ENCODE results near the gene KRTAP10-10.
"Not testable (repeated sequence)": the region's sequence is repeated elsewhere in the genome, so short reads cannot be mapped to it uniquely, and the experiment has no call there.

The KRTAP10-10 gene

GRCh38 chr21:44601596-44602462, 35.3 kb upstream of the KRTAP10-10 start:
- no peak overlapping the region for H3K4me3 ChIP-seq (ENCODE audit: low read length)
- no peak for DNase-seq (ENCODE audit: low read depth)
- TF ChIP-seq, protein P1, sequence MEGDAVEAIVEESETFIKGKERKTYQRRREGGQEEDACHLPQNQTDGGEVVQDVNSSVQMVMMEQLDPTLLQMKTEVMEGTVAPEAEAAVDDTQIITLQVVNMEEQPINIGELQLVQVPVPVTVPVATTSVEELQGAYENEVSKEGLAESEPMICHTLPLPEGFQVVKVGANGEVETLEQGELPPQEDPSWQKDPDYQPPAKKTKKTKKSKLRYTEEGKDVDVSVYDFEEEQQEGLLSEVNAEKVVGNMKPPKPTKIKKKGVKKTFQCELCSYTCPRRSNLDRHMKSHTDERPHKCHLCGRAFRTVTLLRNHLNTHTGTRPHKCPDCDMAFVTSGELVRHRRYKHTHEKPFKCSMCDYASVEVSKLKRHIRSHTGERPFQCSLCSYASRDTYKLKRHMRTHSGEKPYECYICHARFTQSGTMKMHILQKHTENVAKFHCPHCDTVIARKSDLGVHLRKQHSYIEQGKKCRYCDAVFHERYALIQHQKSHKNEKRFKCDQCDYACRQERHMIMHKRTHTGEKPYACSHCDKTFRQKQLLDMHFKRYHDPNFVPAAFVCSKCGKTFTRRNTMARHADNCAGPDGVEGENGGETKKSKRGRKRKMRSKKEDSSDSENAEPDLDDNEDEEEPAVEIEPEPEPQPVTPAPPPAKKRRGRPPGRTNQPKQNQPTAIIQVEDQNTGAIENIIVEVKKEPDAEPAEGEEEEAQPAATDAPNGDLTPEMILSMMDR (IDR thresholded peaks at IDR 0.05; ENCODE audit: insufficient read depth, low read depth, low read length, missing control alignments), result no peak

GRCh38 chr21:44602463-44602850, 34.7 kb upstream of the KRTAP10-10 start:
- no peak overlapping the region for H3K4me3 ChIP-seq (ENCODE audit: low read length)
- no peak for DNase-seq (ENCODE audit: low read depth)
- TF ChIP-seq, protein P1 (IDR thresholded peaks at IDR 0.05; ENCODE audit: insufficient read depth, low read depth, low read length, missing control alignments), result no peak

DNA sequence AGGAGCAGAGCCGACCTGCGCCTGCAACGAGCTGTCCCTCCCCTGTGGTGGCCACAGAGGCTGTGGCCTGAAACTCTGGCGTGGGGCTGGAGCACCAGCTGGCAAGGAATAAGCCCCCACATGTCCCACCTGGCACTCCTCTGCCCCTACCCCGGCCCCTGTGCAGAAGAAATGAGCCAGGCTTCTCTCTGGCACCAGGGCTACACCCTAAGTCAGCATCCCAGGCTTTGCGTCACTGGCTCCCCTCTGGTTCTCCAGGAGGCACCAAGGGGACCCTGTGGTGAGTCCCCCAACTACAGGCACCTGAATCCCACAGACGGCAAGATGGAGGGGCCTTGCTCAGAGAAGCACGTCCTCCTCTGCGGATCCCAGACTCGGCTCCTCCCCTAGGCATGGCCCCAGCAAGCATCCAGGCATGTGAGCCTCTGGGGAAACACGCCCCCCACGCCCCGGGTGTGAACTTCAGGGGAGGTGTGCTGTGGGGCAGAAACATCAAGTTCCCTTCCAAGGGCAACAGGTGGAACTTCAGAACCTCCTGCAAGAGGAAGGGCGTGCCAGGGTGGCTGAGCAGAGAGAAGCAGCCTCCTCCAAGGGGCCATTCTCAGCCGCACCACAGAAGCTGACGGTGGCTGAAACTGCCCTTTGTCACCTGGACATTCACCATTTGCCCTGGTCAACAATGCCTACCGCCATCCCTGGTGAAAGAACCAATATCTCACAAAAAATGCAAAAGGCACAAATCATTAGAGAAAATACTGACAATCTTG, 33.9 kb upstream of the KRTAP10-10 start:
- TF ChIP-seq, protein P1 (IDR thresholded peaks at IDR 0.05; ENCODE audit: insufficient read depth, low read depth, low read length, missing control alignments), result no peak

GRCh38 chr21:44603911-44604310, 33.2 kb upstream of the KRTAP10-10 start:
- TF ChIP-seq, protein P1 (IDR thresholded peaks at IDR 0.05; ENCODE audit: insufficient read depth, low read depth, low read length, missing control alignments), result no peak
- DNase-seq (ENCODE audit: low read depth), result no peak
- no peak overlapping the region for H3K4me3 ChIP-seq (ENCODE audit: low read length)

More for the DNA sequence above, 33.9 kb upstream of the KRTAP10-10 start:
- no peak overlapping the region for H3K4me3 ChIP-seq (ENCODE audit: low read length)
- DNase-seq (ENCODE audit: low read depth), result no peak

DNA sequence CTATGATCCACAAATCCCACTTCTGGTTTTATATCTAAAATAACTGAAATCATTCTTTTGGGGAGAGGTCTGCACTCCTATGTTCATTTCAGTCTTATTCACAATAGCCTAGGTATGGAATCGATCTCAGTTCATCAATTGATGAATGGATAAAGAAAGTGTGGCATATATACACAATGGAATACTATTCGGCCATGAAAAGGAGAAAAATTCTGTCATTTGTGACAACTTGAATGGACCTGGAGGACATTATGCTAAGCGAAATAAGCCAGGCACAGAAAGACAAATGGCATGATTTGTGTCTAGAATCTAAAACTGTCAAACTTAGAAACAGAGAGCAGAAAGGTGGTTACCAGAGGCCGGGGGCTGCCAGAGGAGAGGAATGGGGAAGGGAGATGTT, 30.7 kb upstream of the KRTAP10-10 start:
- TF ChIP-seq, protein P1 (IDR thresholded peaks at IDR 0.05; ENCODE audit: insufficient read depth, low read depth, low read length, missing control alignments), result no peak
- DNase-seq (ENCODE audit: low read depth), result no peak

DNA sequence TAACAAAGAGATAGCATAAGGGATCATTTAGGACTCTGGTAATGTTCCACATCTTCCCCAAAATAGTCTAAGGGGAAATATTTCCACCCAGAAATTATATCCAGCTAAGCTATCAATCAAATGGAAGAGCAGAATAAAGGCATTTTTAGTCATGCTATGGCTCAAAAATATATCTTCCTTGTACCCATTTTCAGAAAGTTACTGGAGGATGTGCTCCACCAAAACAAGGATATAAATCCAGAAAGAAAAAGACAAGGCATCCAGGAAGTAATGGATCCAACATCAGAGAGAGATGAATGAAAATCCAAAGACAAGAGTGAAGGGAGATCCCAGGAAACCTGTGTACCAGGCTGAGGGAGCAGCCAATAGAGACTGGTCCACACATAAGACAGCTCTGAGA, 28.0 kb upstream of the KRTAP10-10 start:
- H3K4me3 ChIP-seq (ENCODE audit: low read length), result no peak overlapping the region
- no peak for DNase-seq (ENCODE audit: low read depth)
- TF ChIP-seq, protein P1 (IDR thresholded peaks at IDR 0.05; ENCODE audit: insufficient read depth, low read depth, low read length, missing control alignments), result no peak

More for the DNA sequence above, 30.7 kb upstream of the KRTAP10-10 start:
- H3K4me3 ChIP-seq (ENCODE audit: low read length), result no peak overlapping the region

DNA sequence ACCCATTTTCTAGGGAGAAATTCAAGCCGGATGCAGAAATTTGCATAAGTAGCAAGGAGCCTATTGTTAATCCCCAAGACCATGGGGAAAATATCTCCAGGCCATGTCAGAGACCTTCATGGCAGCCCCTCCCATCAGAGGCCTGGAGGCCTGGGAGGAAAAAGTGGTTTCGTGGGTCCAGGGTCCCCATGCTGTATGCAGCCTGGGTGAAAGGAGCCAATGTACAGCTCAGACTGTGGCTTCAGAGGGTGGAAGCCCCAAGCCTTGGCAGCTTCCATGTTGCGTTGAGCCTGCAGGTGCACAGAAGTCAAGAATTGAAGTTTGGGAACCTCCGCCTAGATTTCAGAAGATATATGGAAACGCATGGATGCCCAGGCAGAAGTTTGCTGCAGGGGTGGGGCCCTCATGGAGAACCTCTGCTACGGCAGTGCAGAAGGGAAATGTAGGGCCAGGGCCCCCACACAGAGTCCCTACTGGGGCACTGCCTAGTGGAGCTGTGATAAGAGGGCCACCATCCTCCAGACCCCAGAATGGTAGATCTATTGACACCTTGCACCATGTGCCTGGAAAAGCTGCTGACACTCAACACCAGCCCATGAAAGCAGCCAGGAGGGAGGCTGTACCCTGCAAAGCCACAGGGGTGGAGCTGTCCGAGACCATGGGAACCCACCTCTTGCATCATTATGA, 26.9 kb upstream of the KRTAP10-10 start:
- DNase-seq (ENCODE audit: low read depth); H3K4me3 ChIP-seq (ENCODE audit: low read length): not testable (repeated sequence)
